Measurements from ENCODE around the gene HSF2BP.
"Not testable (repeated sequence)": the region's sequence is repeated elsewhere in the genome, so short reads cannot be mapped to it uniquely, and the experiment has no call there.

DNA sequence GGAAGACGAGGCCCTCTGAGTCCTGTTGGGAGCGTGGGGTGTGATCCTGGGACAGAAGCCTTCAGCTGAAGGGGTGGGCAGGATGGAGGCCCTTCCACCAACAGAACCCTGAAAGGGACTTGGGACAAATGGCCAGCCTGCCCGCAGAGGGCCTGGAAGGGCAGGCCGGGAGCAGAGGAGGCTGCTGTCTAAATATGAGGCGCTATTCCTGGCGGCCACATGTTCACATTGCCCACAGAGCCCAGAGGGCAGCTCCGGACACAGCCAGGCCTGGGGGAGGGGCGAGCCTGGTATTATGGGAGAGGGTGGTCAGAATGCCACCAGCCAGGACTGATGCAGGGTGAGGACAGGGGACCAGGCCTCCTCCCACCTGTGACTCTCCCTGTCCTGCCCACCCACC lies 160.4 kb downstream of the HSF2BP start:
- not testable (repeated sequence) for TF ChIP-seq POLR2A, EP300 (IDR thresholded peaks at IDR 0.05)
- TF ChIP-seq, protein P1, sequence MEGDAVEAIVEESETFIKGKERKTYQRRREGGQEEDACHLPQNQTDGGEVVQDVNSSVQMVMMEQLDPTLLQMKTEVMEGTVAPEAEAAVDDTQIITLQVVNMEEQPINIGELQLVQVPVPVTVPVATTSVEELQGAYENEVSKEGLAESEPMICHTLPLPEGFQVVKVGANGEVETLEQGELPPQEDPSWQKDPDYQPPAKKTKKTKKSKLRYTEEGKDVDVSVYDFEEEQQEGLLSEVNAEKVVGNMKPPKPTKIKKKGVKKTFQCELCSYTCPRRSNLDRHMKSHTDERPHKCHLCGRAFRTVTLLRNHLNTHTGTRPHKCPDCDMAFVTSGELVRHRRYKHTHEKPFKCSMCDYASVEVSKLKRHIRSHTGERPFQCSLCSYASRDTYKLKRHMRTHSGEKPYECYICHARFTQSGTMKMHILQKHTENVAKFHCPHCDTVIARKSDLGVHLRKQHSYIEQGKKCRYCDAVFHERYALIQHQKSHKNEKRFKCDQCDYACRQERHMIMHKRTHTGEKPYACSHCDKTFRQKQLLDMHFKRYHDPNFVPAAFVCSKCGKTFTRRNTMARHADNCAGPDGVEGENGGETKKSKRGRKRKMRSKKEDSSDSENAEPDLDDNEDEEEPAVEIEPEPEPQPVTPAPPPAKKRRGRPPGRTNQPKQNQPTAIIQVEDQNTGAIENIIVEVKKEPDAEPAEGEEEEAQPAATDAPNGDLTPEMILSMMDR (IDR thresholded peaks at IDR 0.05), result not testable (repeated sequence)

Data from tibial nerve (tissue), 4 donors.